B cell (primary cell): Measurements from ENCODE around the gene HOXA1. TPM values are rescaled to one million over a fixed set of nuclear protein-coding genes. Genes with fewer than 3 reads are reported as not detected.

Experiments
- ATAC-seq: fragments of 200-7000 bp; cut with Tn5 transposase; one replicate; pipeline ENCODE4 v1.10.0; 2021; ENCODE audit warnings: low read depth, mild to moderate bottlenecking, moderate number of reproducible peaks, moderate library complexity
- CTCF ChIA-PET: fragments of 350-600 bp; sonication (Branson Sonifier 250); formaldehyde crosslinking; loops from one replicate; lab custom pipeline; 2021; ENCODE audit warnings: antibody characterized with exemption, inconsistent platforms; lab: Charles Lee
- POLR2A ChIA-PET: fragments of 350-600 bp; sonication (Branson Sonifier 250); formaldehyde crosslinking; loops from one replicate; lab custom pipeline; 2021; ENCODE audit warnings: antibody characterized with exemption; lab: Charles Lee
- DNase-seq: peaks from one replicate; pipeline ENCODE4 v3.0.0; 2013
- H2AFZ ChIP-seq: 2 replicates; pipeline ENCODE4 v1.6.1; 2012; ENCODE audit warnings: mild to moderate bottlenecking, low read depth, low read length; ENCODE audit not compliant: insufficient read depth, poor library complexity, severe bottlenecking
- H3K27ac ChIP-seq, 2 donors: 1 replicate in 1 of 2; 2 replicates in 1 of 2; pipeline ENCODE4 v1.5.1; 2012 to 2013; ENCODE audit warnings: low read length in 2 of 2, mild to moderate bottlenecking in 2 of 2, moderate library complexity in 1 of 2
- H3K27me3 ChIP-seq, 4 experiments: fragments of 200-600 bp in 1 of 4; sonication (generic) in 1 of 4; replicated peaks in 1 of 4; 1 replicate in 2 of 4; 2 replicates in 2 of 4; pipeline versions ENCODE4 v1.6.1 to v1.7.0; 2013 to 2016; ENCODE audit warnings: low read length in 3 of 4, mild to moderate bottlenecking in 2 of 4, mixed read lengths in 1 of 4, moderate library complexity in 1 of 4; ENCODE audit not compliant: insufficient read depth in 4 of 4, control insufficient read depth in 3 of 4; ENCODE audit errors: control extremely low read depth in 1 of 4
- H3K36me3 ChIP-seq, 2 experiments: replicated peaks in 1 of 2; 1 replicate in 1 of 2; 2 replicates in 1 of 2; pipeline versions ENCODE4 v1.6.1 to v1.7.1; 2013; ENCODE audit warnings: low read length in 1 of 2; ENCODE audit not compliant: insufficient read depth in 2 of 2, control insufficient read depth in 1 of 2; ENCODE audit errors: control extremely low read depth in 1 of 2, extremely low read depth in 1 of 2
- H3K4me1 ChIP-seq, 2 donors: fragments of 200-600 bp in 1 of 2; sonication (generic) in 1 of 2; 1 replicate in 1 of 2; 2 replicates in 1 of 2; pipeline versions ENCODE4 v1.5.1 to v1.6.1; 2013 to 2017; ENCODE audit warnings: low read length in 2 of 2; ENCODE audit not compliant: control insufficient read depth in 2 of 2, insufficient read depth in 2 of 2
- H3K4me2 ChIP-seq: replicated peaks from 2 replicates; pipeline ENCODE3; 2012; ENCODE audit warnings: mild to moderate bottlenecking, low read depth, low read length; ENCODE audit not compliant: poor library complexity, severe bottlenecking
- H3K4me3 ChIP-seq, 5 experiments: fragments of 200-600 bp in 1 of 5; sonication (generic) in 1 of 5; 1 replicate in 3 of 5; 2 replicates in 2 of 5; pipeline versions ENCODE4 v1.5.1 to v1.7.0; 2011 to 2016; ENCODE audit warnings: low read length in 4 of 5, mild to moderate bottlenecking in 4 of 5, low read depth in 2 of 5, control low read depth in 1 of 5, moderate library complexity in 1 of 5; ENCODE audit not compliant: insufficient read depth in 1 of 5; ENCODE audit errors: control extremely low read depth in 1 of 5, extremely low read depth in 1 of 5
- H3K79me2 ChIP-seq: fragments of 200-600 bp; sonication (generic); one replicate; pipeline ENCODE4 v1.6.0; 2016; ENCODE audit warnings: low read length; ENCODE audit not compliant: control insufficient read depth, insufficient read depth
- H3K9ac ChIP-seq: fragments of 200-600 bp; sonication (generic); 2 replicates; pipeline ENCODE4 v1.6.1; 2017; ENCODE audit warnings: mild to moderate bottlenecking, low read length, moderate library complexity
- H3K9me3 ChIP-seq, 3 donors: one replicate each; pipeline versions ENCODE4 v1.6.1 to v1.7.1; 2013; ENCODE audit warnings: low read length in 2 of 3; ENCODE audit not compliant: control insufficient read depth in 2 of 3, insufficient read depth in 1 of 3; ENCODE audit errors: control extremely low read depth in 1 of 3
- H4K20me1 ChIP-seq: 2 replicates; pipeline ENCODE4 v1.6.0; 2012; ENCODE audit warnings: mild to moderate bottlenecking, low read length; ENCODE audit not compliant: insufficient read depth, control insufficient read depth, poor library complexity, severe bottlenecking
- H3K27ac Mint-ChIP-seq: one replicate; pipeline ENCODE4 v1.8.0; 2021; ENCODE audit warnings: mixed read lengths
- H3K27me3 Mint-ChIP-seq: one replicate; pipeline ENCODE4 v1.8.0; 2021; ENCODE audit warnings: mixed read lengths
- H3K4me1 Mint-ChIP-seq: one replicate; pipeline ENCODE4 v1.8.0; 2021; ENCODE audit warnings: mixed read lengths
- H3K4me3 Mint-ChIP-seq: one replicate; pipeline ENCODE4 v1.8.0; 2021; ENCODE audit warnings: mixed read lengths
- H3K9me3 Mint-ChIP-seq: one replicate; pipeline ENCODE4 v1.8.0; 2022; ENCODE audit warnings: mixed read lengths; ENCODE audit not compliant: insufficient read depth
- EZH2 ChIP-seq: IDR thresholded peaks from 2 replicates; pipeline ENCODE4 v1.6.1; 2012; ENCODE audit warnings: borderline replicate concordance, low read depth, mild to moderate bottlenecking, moderate library complexity, low read length; ENCODE audit not compliant: insufficient read depth, poor library complexity, severe bottlenecking
- WGBS: methylation state at CpG from one replicate; pipeline ENCODE4 v1.1.5; 2013; ENCODE audit warnings: missing lambda C conversion rate; ENCODE audit not compliant: insufficient coverage; 5-methylcytosine and 5-hydroxymethylcytosine counted together
- intact Hi-C: fragments of 100-400 bp; cut with micrococcal nuclease; formaldehyde crosslinking; loops from one replicate; pipeline ENCODE4 v1.10.0; 2022
- polyA plus RNA-seq: library from polyadenylated mRNA; depleted of rRNA; stranded (reverse); fragments of >200 nt; gene quantifications from 2 replicates; pipeline ENCODE4 v1.2.3, GENCODE V29; 2012
- total RNA-seq, 2 donors: library from RNA; stranded (reverse); fragments of 120-200 nt in 1 of 2; gene quantifications; 1 replicate in 1 of 2; 2 replicates in 1 of 2; pipeline versions ENCODE4 v1.2.3 to v1.2.4, GENCODE V29; 2013 to 2022
- TF ChIP-seq, protein P1 (sequence below): fragments of 200-600 bp; IDR thresholded peaks from one replicate; pipeline ENCODE4 v1.8.0; 2022; ENCODE audit warnings: antibody characterized with exemption, mild to moderate bottlenecking

The HOXA1 gene
- total and polyA plus RNA-seq, 2 donors (not counting 1 experiment from before 2014, with no cell fraction given): 0.13 to 0.37 TPM

DNA sequence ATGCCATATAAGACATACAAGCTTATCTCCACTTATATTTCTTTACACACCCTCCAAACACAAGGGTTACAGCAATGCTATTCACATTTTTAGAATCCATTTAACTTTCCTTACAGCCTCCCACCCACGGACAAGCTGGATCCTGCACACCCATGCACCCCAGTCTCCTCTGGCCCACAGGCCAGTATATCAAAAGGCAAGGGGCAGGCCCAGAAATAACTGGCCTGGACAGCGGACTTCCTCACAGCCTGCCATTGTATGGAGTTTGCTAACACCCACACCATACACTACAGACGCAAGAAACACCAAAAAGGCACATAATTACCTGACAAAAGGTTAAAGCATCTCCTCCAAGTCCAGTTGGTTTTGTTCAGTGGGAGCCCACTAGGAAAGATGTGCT is 22.8 kb upstream of the HOXA1 start:
- ATAC-seq (no peak), DNase-seq (no peak)
- Histone ChIP-seq H3K27me3 (peaks cover 0 to 7% (median 0%) of the 10 kb centered on the region in 4 experiments), H3K9me3 (peaks cover 0 to 3% (median 0%) of the 10 kb centered on the region in 3 donors), H3K79me2 (no peaks in the 10 kb centered on the region), H3K36me3 (no peaks in the 10 kb centered on the region), H3K4me1 (no peaks in the 10 kb centered on the region), H3K4me2 (no peak overlapping the region), H4K20me1 (no peaks in the 10 kb centered on the region), H2AFZ (no peak overlapping the region), H3K27ac (no peak overlapping the region), H3K9ac (no peak overlapping the region), H3K4me3 (no peak overlapping the region)
- Mint-ChIP-seq H3K27me3 (peaks cover 10% of the 10 kb centered on the region), H3K4me3 (no peak overlapping the region), H3K9me3 (no peaks in the 10 kb centered on the region), H3K27ac (no peak overlapping the region), H3K4me1 (no peaks in the 10 kb centered on the region)
- TF ChIP-seq, protein P1, sequence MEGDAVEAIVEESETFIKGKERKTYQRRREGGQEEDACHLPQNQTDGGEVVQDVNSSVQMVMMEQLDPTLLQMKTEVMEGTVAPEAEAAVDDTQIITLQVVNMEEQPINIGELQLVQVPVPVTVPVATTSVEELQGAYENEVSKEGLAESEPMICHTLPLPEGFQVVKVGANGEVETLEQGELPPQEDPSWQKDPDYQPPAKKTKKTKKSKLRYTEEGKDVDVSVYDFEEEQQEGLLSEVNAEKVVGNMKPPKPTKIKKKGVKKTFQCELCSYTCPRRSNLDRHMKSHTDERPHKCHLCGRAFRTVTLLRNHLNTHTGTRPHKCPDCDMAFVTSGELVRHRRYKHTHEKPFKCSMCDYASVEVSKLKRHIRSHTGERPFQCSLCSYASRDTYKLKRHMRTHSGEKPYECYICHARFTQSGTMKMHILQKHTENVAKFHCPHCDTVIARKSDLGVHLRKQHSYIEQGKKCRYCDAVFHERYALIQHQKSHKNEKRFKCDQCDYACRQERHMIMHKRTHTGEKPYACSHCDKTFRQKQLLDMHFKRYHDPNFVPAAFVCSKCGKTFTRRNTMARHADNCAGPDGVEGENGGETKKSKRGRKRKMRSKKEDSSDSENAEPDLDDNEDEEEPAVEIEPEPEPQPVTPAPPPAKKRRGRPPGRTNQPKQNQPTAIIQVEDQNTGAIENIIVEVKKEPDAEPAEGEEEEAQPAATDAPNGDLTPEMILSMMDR: no peak
- CTCF ChIA-PET: interaction anchor here (1.0 kb wide), 1 partner anchor 32 kb away, joined by 3 read pairs; no protein-coding TSS in a partner anchor
- 93% methylated on average over 1 of the region's 3 CpGs for WGBS
- intact Hi-C loops: no loop called here
- POLR2A ChIA-PET: no interaction called here

DNA sequence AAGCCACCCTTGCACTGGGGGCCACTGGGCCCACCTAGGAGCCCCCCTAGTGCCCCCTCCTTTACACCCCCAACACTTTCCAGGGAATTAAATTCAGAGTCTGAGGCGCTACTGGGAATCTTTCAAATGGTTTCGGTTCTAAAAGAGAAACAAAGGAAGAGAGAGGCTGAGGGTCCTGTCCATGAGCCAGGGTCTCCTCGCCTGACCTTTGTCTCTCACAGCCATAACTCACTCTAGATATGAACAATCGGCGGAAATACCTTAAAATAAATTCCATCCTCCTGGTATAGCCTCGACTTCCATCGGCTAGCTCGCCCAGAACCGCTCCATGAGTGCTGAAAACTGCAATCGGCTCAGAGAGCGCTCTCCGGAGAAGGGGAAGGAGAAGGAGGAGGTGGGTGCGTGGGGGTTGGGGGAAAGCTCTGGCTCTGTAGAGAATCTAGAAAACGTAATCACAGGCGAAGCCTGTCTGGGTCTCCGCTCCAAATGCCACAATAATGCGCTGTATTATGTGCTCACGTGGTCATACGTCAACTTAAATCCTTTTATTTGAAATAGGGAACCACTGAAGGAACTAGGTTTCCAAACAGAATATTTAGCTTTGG is 22.2 kb upstream of the HOXA1 start:
- H3K36me3 ChIP-seq: no peaks in the 10 kb centered on the region
- Mint-ChIP-seq H3K27me3 (peaks cover 10% of the 10 kb centered on the region), H3K27ac (no peak overlapping the region), H3K4me3 (no peak overlapping the region), H3K9me3 (no peaks in the 10 kb centered on the region), H3K4me1 (no peaks in the 10 kb centered on the region)
- no peak for DNase-seq
- CTCF ChIA-PET: interaction anchor here (1.0 kb wide), 1 partner anchor 32 kb away, joined by 3 read pairs; no protein-coding TSS in a partner anchor
- TF ChIP-seq, protein P1: no peak
- no peak for TF ChIP-seq EZH2
- H3K9me3 ChIP-seq: peaks cover 0 to 3% (median 0%) of the 10 kb centered on the region in 3 donors
- H3K79me2 ChIP-seq: no peaks in the 10 kb centered on the region
- POLR2A ChIA-PET: no interaction called here
- ATAC-seq: no peak
- no peak overlapping the region for H3K4me2 ChIP-seq
- no peak overlapping the region for H3K4me3 ChIP-seq
- no peak overlapping the region for H2AFZ ChIP-seq
- H3K9ac ChIP-seq: no peak overlapping the region
- H3K27ac ChIP-seq: no peak overlapping the region
- whole genome bisulfite sequencing: 94% methylated on average over 11 of the region's 19 CpGs
- intact Hi-C loops: no loop called here
- H4K20me1 ChIP-seq: no peaks in the 10 kb centered on the region
- no peaks in the 10 kb centered on the region for H3K4me1 ChIP-seq
- peaks cover 0 to 7% (median 0%) of the 10 kb centered on the region in 4 experiments for H3K27me3 ChIP-seq
